SHP77 treated with DMSO at 0.1 percent for 48 hours (cell line): Measurements from ENCODE around the gene CELF4.

ENCODE experiments used
- DNase-seq: peaks from one replicate; lab custom pipeline; 2025; lab: John Stamatoyannopoulos, UW

Gene CELF4

GRCh38 chr18:37315935-37316334 lies 249.7 kb downstream of the CELF4 start:
- DNase-seq = no peak

- DNase-seq = no peak
These were observed 251.1 kb downstream of the CELF4 start for GRCh38 chr18:37314534-37314933.

GRCh38 chr18:37313624-37314023 lies 252.0 kb downstream of the CELF4 start:
- no peak for DNase-seq

GRCh38 chr18:37309861-37310260 lies 255.7 kb downstream of the CELF4 start:
- no peak for DNase-seq

- DNase-seq = no peak
These were observed 256.5 kb downstream of the CELF4 start for GRCh38 chr18:37309059-37309458.

GRCh38 chr18:37307181-37307580 lies 258.4 kb downstream of the CELF4 start:
- no peak for DNase-seq

- DNase-seq = no peak
These were observed 259.2 kb downstream of the CELF4 start for GRCh38 chr18:37306432-37306831.

GRCh38 chr18:37305066-37305465 lies 260.5 kb downstream of the CELF4 start:
- no peak for DNase-seq

GRCh38 chr18:37304012-37304680 lies 261.5 kb downstream of the CELF4 start:
- DNase-seq = no peak

GRCh38 chr18:37303009-37303408 lies 262.6 kb downstream of the CELF4 start:
- no peak for DNase-seq

GRCh38 chr18:37302519-37302918 lies 263.1 kb downstream of the CELF4 start:
- DNase-seq = no peak

GRCh38 chr18:37299471-37300304 lies 265.9 kb downstream of the CELF4 start:
- peak; percentile 83 for DNase-seq

GRCh38 chr18:37298816-37299215 lies 266.8 kb downstream of the CELF4 start:
- no peak for DNase-seq

GRCh38 chr18:37297106-37297505 lies 268.5 kb downstream of the CELF4 start:
- DNase-seq = no peak

- no peak for DNase-seq
These were observed 270.6 kb downstream of the CELF4 start for GRCh38 chr18:37294951-37295350.

GRCh38 chr18:37293359-37293758 lies 272.2 kb downstream of the CELF4 start:
- DNase-seq = no peak

GRCh38 chr18:37289423-37289822 lies 276.2 kb downstream of the CELF4 start:
- no peak for DNase-seq

GRCh38 chr18:37287601-37288000 lies 278.0 kb downstream of the CELF4 start:
- no peak for DNase-seq

GRCh38 chr18:37286801-37287200 lies 278.8 kb downstream of the CELF4 start:
- no peak for DNase-seq

GRCh38 chr18:37285825-37286224 lies 279.8 kb downstream of the CELF4 start:
- no peak for DNase-seq

GRCh38 chr18:37284260-37284659 lies 281.3 kb downstream of the CELF4 start:
- DNase-seq = no peak

- DNase-seq = no peak
These were observed 283.1 kb downstream of the CELF4 start for GRCh38 chr18:37282386-37283037.
